Measurements from ENCODE around the gene JMJD8.

DNA sequence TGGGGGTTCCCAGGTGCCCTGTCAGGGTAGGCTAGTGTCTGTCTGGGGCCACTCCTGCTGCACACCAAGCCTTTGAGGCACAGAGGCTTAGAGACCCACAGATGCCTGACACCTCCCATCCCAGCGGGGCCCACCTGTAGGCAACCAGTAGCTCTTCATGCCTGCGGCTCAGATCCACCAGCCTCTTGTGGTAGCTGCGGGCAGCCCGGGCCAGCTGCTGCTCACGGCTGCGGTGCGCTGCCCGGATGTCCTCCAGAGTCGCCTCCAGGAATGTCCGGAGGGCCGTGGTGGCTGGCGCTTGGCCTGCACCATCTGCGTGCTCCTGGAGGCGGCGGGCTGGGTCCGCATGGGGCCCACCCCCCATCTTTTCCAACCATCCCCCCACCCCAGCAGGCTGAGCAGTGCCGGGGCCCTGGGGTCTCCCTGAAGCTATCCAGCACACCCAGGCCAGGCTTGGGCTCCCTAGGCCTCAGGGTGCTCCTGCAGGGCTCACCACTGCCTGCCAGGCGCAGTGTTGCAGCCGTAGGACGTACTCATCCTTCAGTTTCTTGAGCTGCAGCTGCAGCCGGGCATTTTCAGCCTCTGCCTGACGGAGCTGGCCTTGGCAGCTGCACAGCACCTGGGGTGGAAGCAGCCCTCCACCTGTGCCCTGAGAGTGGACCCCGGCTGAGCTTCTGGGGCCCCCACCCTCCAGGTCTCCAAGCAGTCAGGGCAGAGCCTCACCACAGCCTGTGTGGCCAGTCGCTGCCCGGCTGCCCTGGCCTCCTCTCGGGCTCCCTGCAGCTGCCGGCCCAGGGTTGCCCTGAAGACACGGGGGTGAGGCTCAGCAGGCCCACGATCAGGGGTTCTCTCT, 40.3 kb upstream of the JMJD8 start:
- TF ChIP-seq, protein P1, sequence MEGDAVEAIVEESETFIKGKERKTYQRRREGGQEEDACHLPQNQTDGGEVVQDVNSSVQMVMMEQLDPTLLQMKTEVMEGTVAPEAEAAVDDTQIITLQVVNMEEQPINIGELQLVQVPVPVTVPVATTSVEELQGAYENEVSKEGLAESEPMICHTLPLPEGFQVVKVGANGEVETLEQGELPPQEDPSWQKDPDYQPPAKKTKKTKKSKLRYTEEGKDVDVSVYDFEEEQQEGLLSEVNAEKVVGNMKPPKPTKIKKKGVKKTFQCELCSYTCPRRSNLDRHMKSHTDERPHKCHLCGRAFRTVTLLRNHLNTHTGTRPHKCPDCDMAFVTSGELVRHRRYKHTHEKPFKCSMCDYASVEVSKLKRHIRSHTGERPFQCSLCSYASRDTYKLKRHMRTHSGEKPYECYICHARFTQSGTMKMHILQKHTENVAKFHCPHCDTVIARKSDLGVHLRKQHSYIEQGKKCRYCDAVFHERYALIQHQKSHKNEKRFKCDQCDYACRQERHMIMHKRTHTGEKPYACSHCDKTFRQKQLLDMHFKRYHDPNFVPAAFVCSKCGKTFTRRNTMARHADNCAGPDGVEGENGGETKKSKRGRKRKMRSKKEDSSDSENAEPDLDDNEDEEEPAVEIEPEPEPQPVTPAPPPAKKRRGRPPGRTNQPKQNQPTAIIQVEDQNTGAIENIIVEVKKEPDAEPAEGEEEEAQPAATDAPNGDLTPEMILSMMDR (IDR thresholded peaks at IDR 0.05 in 2 of 3, conservative IDR thresholded peaks at IDR 0.05 in 1 of 3; ENCODE audit: control insufficient read depth in 2 of 3, extremely low read depth in 1 of 3, insufficient read depth in 1 of 3, low read depth in 3 of 3, low read length in 3 of 3), result no peak
- no peak for TF ChIP-seq POLR2A (IDR thresholded peaks at IDR 0.05; ENCODE audit: low read depth, low read length)
- TF ChIP-seq PAX8 (IDR thresholded peaks at IDR 0.05), result no peak
